ENCODE results near the gene TMA7. TPM values are rescaled to one million over a fixed set of nuclear protein-coding genes. Genes with fewer than 3 reads are reported as not detected.

The TMA7 gene
- total and polyA plus RNA-seq, 9 of the 15 experiments (the other 6 are each of a cell fraction or from before 2014, with no cell fraction given): 209 to 1,003 (median 486) TPM

DNA sequence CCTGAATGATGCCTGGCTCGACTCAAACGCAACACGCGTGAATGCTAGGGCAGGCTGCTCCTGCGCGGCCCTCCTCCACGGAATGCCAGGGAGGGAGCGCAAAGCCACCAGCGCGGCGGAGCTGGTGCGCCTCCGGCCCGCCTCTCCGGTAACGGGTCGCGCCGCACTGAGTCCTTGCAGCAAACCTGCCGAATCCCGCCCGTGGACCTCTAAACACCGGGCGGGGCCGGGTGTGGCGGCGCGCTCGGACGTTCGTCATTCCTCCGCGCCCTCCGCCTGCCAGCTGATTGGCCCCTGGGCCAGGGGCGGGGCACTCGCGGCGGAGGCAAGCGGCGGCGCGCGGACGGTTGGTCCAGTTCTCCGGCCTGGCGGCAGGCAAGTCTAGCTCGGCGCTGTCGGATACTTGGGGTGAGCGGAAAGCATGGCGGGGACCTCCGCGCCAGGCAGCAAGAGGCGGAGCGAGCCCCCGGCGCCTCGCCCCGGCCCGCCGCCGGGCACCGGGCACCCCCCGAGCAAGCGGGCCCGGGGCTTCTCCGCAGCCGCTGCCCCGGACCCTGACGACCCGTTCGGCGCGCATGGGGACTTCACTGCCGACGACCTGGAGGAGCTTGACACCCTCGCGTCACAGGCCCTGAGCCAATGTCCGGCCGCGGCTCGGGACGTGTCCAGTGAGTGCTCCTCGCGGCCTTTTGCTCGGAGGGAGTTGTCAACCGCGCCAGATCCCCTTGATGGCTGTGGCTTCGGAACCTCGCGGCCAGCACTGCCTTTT lies 6.6 kb downstream of the TMA7 start, which contains the start of gene ATRIP (continued):
- TF ChIP-seq, protein P1, sequence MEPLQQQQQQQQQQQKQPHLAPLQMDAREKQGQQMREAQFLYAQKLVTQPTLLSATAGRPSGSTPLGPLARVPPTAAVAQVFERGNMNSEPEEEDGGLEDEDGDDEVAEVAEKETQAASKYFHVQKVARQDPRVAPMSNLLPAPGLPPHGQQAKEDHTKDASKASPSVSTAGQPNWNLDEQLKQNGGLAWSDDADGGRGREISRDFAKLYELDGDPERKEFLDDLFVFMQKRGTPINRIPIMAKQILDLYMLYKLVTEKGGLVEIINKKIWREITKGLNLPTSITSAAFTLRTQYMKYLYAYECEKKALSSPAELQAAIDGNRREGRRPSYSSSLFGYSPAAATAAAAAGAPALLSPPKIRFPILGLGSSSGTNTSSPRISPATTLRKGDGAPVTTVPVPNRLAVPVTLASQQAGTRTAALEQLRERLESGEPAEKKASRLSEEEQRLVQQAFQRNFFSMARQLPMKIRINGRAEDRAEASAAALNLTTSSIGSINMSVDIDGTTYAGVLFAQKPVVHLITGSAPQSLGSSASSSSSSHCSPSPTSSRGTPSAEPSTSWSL (CRISPR knock-in tag; IDR thresholded peaks at IDR 0.05; ENCODE audit: borderline replicate concordance): no peak
- TF ChIP-seq ZNF695 (CRISPR knock-in tag; IDR thresholded peaks at IDR 0.05) (no peak), NCOA6 (IDR thresholded peaks at IDR 0.05) (no peak), ILK (tag; IDR thresholded peaks at IDR 0.05; ENCODE audit: borderline replicate concordance, low read depth) (no peak), ZNF766 (CRISPR knock-in tag; conservative IDR thresholded peaks at IDR 0.05) (0 out of 2 replicates have a peak, but pooled peaks have one; percentile 31), TFAM (CRISPR knock-in tag; conservative IDR thresholded peaks at IDR 0.05) (no peak), HMG20A (CRISPR knock-in tag; conservative IDR thresholded peaks at IDR 0.05) (no peak), PHF8 (IDR thresholded peaks at IDR 0.05; ENCODE audit: borderline replicate concordance, low read length) (peak; percentile 95; the same call in 1 of the 2 replicates), HCFC1 (IDR thresholded peaks at IDR 0.05; ENCODE audit: low read depth, low read length) (peak; percentile 79), FOS (IDR thresholded peaks at IDR 0.05; ENCODE audit: extremely low read depth, insufficient read length) (peak; percentile 21), LARP7 (IDR thresholded peaks at IDR 0.05) (no peak), CEBPB (tag; IDR thresholded peaks at IDR 0.05) (no peak), SIRT6 (IDR thresholded peaks at IDR 0.05; ENCODE audit: low read depth, low read length) (no peak), SMARCC2 (IDR thresholded peaks at IDR 0.05; ENCODE audit: low read depth) (no peak), ETV5 (CRISPR knock-in tag; IDR thresholded peaks at IDR 0.05; ENCODE audit: low read depth) (peak; percentile 24; the same call in 1 of the 2 replicates), IRF2 (CRISPR knock-in tag; IDR thresholded peaks at IDR 0.05) (no peak)
- TF ChIP-seq, protein P2, sequence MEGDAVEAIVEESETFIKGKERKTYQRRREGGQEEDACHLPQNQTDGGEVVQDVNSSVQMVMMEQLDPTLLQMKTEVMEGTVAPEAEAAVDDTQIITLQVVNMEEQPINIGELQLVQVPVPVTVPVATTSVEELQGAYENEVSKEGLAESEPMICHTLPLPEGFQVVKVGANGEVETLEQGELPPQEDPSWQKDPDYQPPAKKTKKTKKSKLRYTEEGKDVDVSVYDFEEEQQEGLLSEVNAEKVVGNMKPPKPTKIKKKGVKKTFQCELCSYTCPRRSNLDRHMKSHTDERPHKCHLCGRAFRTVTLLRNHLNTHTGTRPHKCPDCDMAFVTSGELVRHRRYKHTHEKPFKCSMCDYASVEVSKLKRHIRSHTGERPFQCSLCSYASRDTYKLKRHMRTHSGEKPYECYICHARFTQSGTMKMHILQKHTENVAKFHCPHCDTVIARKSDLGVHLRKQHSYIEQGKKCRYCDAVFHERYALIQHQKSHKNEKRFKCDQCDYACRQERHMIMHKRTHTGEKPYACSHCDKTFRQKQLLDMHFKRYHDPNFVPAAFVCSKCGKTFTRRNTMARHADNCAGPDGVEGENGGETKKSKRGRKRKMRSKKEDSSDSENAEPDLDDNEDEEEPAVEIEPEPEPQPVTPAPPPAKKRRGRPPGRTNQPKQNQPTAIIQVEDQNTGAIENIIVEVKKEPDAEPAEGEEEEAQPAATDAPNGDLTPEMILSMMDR (IDR thresholded peaks at IDR 0.05 in 2 of 3, conservative IDR thresholded peaks at IDR 0.05 in 1 of 3; ENCODE audit: insufficient read depth in 2 of 3, low read depth in 1 of 3, low read length in 3 of 3): 0 out of 6 replicates have a peak, but pooled peaks of 1 of the 3 experiments have one; percentile 2
- TF ChIP-seq, protein P3, sequence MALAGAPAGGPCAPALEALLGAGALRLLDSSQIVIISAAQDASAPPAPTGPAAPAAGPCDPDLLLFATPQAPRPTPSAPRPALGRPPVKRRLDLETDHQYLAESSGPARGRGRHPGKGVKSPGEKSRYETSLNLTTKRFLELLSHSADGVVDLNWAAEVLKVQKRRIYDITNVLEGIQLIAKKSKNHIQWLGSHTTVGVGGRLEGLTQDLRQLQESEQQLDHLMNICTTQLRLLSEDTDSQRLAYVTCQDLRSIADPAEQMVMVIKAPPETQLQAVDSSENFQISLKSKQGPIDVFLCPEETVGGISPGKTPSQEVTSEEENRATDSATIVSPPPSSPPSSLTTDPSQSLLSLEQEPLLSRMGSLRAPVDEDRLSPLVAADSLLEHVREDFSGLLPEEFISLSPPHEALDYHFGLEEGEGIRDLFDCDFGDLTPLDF (CRISPR knock-in tag; IDR thresholded peaks at IDR 0.05): no peak
- TF ChIP-seq, protein P4, sequence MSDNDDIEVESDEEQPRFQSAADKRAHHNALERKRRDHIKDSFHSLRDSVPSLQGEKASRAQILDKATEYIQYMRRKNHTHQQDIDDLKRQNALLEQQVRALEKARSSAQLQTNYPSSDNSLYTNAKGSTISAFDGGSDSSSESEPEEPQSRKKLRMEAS (CRISPR knock-in tag; IDR thresholded peaks at IDR 0.05): peak; percentile 63; the same call in 1 of the 2 replicates
- TF ChIP-seq, protein P5, sequence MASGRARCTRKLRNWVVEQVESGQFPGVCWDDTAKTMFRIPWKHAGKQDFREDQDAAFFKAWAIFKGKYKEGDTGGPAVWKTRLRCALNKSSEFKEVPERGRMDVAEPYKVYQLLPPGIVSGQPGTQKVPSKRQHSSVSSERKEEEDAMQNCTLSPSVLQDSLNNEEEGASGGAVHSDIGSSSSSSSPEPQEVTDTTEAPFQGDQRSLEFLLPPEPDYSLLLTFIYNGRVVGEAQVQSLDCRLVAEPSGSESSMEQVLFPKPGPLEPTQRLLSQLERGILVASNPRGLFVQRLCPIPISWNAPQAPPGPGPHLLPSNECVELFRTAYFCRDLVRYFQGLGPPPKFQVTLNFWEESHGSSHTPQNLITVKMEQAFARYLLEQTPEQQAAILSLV (tag; IDR thresholded peaks at IDR 0.05): no peak
- TF ChIP-seq, protein P6, sequence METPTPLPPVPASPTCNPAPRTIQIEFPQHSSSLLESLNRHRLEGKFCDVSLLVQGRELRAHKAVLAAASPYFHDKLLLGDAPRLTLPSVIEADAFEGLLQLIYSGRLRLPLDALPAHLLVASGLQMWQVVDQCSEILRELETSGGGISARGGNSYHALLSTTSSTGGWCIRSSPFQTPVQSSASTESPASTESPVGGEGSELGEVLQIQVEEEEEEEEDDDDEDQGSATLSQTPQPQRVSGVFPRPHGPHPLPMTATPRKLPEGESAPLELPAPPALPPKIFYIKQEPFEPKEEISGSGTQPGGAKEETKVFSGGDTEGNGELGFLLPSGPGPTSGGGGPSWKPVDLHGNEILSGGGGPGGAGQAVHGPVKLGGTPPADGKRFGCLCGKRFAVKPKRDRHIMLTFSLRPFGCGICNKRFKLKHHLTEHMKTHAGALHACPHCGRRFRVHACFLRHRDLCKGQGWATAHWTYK (CRISPR knock-in tag; IDR thresholded peaks at IDR 0.05): no peak

Data from K562 (cell line).